ENCODE measurements around the gene SLC22A23. TPM values are rescaled to one million over a fixed set of nuclear protein-coding genes. Genes with fewer than 3 reads are reported as not detected.

The SLC22A23 gene
- total RNA-seq, 4 donors from 2014 or later = 7.1 to 9.6 (median 8.2) TPM

DNA sequence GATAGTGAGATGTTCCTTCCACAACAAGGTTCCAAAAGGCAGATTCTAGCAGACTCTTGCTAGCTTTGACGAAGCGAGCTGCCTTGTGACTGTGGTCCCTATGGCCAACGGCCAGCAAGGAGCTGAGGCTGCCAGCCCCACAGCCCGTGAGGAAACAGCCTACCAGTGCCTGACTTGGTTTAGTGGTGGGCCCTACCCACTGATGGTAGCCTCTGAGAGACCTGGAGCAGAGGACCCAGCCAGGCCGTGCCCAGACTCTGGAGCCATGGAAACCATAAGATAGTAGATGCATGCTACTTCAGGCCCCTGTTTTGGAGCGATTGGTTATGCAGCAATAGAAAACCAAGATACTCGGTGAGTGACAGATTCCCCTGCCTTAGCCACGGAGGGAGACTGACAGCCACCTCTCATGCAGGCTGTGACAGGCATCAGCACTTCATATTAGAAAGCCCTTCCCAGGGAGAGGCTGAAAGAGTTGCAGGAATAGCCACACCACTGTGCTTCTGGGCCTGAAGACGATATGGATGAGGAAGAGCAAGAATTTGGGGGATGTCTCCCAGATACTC lies 178.9 kb downstream of the SLC22A23 start:
- 74 to 85% methylated on average over 9 of the region's 9 CpGs for WGBS, 2 donors
- Histone ChIP-seq H3K4me1 (peaks cover 0 to 35% (median 4%) of the 10 kb centered on the region in 4 donors), H3K27me3 (no peaks in the 10 kb centered on the region), H3K27ac (no peak overlapping the region), H3K4me3 (no peak overlapping the region), H3K36me3 (peaks cover 0 to 31% (median 2%) of the 10 kb centered on the region in 3 donors), H3K9me3 (no peaks in the 10 kb centered on the region)
- DNase-seq (ENCODE audit: low spot score in 2 of 2) = no peak
- TF ChIP-seq POLR2A (IDR thresholded peaks at IDR 0.05) (no peak), EP300 (IDR thresholded peaks at IDR 0.05) (no peak)
- TF ChIP-seq, protein P1, sequence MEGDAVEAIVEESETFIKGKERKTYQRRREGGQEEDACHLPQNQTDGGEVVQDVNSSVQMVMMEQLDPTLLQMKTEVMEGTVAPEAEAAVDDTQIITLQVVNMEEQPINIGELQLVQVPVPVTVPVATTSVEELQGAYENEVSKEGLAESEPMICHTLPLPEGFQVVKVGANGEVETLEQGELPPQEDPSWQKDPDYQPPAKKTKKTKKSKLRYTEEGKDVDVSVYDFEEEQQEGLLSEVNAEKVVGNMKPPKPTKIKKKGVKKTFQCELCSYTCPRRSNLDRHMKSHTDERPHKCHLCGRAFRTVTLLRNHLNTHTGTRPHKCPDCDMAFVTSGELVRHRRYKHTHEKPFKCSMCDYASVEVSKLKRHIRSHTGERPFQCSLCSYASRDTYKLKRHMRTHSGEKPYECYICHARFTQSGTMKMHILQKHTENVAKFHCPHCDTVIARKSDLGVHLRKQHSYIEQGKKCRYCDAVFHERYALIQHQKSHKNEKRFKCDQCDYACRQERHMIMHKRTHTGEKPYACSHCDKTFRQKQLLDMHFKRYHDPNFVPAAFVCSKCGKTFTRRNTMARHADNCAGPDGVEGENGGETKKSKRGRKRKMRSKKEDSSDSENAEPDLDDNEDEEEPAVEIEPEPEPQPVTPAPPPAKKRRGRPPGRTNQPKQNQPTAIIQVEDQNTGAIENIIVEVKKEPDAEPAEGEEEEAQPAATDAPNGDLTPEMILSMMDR (IDR thresholded peaks at IDR 0.05) = no peak

DNA sequence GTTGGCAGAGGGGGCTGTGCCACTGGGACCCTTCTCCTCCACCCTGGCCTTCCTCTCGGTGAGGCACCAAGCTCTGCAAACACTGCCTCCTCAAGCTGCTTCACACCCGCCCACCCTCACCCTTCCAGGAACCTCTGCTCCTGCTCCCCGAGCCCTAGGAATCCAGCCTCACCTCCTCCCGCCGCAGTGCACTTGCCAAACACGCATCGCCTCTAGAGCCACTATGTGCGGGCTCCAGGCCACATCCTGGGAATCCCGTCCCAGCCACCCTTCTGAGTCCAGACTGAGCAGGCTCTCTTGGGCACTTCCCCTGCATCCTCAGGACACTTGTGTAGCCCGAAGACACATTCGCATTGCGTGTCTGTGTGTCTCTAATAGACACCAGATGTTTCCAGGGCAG lies 179.6 kb downstream of the SLC22A23 start:
- H3K36me3 ChIP-seq = peaks cover 0 to 32% (median 9%) of the 10 kb centered on the region in 3 donors
- no peaks in the 10 kb centered on the region for H3K27me3 ChIP-seq
- peaks cover 0 to 28% (median under 1%) of the 10 kb centered on the region in 4 donors for H3K4me1 ChIP-seq
- no peak for TF ChIP-seq POLR2A (IDR thresholded peaks at IDR 0.05)
- TF ChIP-seq, protein P1 (IDR thresholded peaks at IDR 0.05) = no peak
- no peak for TF ChIP-seq EP300 (IDR thresholded peaks at IDR 0.05)
- H3K9me3 ChIP-seq = no peaks in the 10 kb centered on the region
- no peak overlapping the region for H3K4me3 ChIP-seq
- no peak for DNase-seq (ENCODE audit: low spot score in 2 of 2)
- no peak overlapping the region for H3K27ac ChIP-seq
- WGBS, 2 donors = 70 to 71% methylated on average over 12 of the region's 12 CpGs

DNA sequence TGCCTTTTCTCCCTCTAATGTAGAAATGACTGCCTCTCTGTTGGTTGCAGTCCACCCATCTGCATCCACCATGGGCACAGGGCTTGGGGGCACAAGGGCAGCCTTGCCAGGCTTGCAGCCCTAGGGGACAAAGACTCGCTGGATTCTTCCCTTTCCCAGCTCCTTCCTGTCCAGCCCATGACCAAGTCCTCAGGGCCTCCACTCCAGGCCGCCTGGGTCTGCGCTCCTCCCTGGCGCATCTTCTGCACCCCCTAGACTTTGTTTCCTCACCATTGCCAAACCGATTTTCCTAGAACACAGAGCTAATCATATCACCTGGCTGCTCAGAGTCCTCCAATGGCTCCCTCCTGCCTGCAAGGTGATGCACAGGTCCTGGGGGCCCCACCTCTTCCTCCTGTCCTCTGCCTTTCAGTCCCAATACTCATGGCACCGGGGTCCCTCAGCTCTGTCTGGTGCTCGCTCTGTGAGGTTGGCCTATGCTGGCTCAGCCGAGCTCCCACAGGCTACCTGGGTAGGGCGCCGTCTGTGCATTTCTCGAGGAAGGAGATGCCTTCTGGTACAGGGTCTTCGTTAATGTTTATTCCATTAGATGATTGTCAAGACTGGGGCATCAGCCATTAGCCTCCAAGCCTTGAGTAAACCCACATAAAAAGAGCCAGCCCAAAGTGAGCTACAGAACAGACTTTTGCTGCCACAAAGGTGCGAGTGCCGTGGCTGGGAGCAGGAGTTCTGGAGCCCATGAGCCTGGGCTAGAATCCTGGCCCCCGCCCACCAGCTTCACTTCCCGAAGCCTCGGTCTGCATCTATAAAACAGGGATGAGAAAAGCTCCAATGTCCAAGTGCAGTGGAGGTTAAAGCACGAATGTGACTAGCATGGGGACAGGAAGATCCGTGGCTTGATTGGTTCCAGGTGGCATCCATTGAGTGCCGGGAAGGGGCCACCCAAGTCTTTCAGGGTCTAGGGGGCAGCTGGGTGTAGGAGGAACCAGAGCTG lies 180.4 kb downstream of the SLC22A23 start:
- WGBS, 2 donors = 80 to 84% methylated on average over 20 of the region's 20 CpGs
- no peak for DNase-seq (ENCODE audit: low spot score in 2 of 2)
- no peak overlapping the region for H3K4me3 ChIP-seq
- no peak for TF ChIP-seq POLR2A (IDR thresholded peaks at IDR 0.05)
- TF ChIP-seq, protein P1 (IDR thresholded peaks at IDR 0.05) = no peak
- TF ChIP-seq EP300 (IDR thresholded peaks at IDR 0.05) = no peak
- H3K27ac ChIP-seq = no peak overlapping the region
- peaks cover 0 to 20% (median 0%) of the 10 kb centered on the region in 4 donors for H3K4me1 ChIP-seq
- no peaks in the 10 kb centered on the region for H3K9me3 ChIP-seq
- H3K36me3 ChIP-seq = peaks cover 0 to 40% (median 14%) of the 10 kb centered on the region in 3 donors
- no peaks in the 10 kb centered on the region for H3K27me3 ChIP-seq

DNA sequence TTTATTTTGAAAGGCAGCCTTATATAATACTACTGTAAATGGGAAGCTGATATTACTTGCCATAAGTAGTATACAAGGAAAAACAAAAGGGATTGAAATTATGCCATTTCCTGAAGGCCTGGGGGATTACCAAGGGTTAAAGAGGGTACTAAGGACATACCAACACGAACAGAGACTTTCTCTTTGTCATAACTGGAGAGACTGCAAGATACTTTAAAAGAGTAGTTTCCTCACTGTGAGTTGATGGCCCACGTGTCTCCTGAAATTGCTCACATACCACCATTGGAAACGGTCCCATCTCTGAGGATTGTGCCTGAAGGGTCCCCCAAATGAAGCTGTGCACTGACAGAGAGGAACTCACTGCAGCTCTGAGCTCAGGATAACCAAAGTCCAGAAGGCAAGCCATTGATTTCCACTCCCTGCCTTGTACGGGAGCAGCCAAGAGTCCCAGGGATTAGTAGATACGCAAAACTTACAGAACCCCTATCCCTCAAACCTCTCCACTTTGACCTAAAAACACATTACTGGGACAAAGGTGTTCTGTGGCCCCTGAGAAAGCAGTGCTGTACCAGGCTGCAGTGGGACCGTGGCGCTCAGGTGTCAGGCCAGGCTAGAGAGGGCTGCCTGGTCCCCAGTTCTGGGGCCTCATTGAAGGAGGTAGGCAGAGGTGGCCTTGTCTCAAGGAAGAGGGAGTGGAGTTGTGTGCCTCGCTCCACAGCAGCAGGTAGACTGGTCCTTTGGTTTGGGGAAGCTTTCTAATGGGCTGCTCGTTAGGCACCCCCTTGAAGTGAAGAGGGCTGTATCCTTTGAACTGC lies 182.9 kb downstream of the SLC22A23 start:
- 73 to 75% methylated on average over 9 of the region's 9 CpGs for WGBS, 2 donors

More for the DNA sequence above, 182.9 kb downstream of the SLC22A23 start:
- Histone ChIP-seq H3K27me3 (no peaks in the 10 kb centered on the region), H3K27ac (no peak overlapping the region), H3K36me3 (peaks cover 0 to 64% (median 14%) of the 10 kb centered on the region in 3 donors), H3K4me3 (no peak overlapping the region), H3K4me1 (peaks cover 0 to 5% (median 0%) of the 10 kb centered on the region in 4 donors), H3K9me3 (no peaks in the 10 kb centered on the region)
- TF ChIP-seq POLR2A (IDR thresholded peaks at IDR 0.05) = no peak
- TF ChIP-seq, protein P1 (IDR thresholded peaks at IDR 0.05) = no peak
- TF ChIP-seq EP300 (IDR thresholded peaks at IDR 0.05) = no peak
- DNase-seq (ENCODE audit: low spot score in 2 of 2) = no peak
